Posterior cingulate gyrus (tissue), 11 donors: ENCODE results near the gene CHMP4B.

Experiments used
- DNase-seq, 10 donors: peaks; one replicate each; pipeline versions ENCODE4 v3.0.0 to v3.0.0-alpha.2; 2020 to 2021; ENCODE audit warnings: mixed read lengths in 3 of 10
- intact Hi-C: fragments of 100-400 bp; cut with DNase I; formaldehyde crosslinking; loops from one replicate; pipeline ENCODE4 v1.15.1; 2023

The CHMP4B gene

DNA sequence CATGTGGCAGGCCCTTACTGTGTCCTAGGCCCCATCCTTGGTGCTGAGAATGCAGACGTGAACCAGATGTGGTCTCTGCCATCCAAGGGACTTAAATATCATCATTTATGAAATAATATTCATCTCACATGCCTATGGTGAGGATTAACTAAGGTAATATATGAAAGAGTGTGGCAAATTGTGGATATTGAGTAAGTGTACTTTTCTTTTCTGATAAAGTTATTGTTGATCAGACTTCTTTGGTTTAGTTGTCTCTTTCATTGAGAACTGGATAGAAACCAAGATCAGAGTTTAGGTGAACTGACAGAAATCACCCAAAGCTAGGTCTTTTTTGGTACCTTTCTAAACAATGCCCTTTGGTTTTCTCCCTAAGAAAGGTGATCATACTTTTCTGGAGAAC is 5.0 kb downstream of the CHMP4B start:
- DNase-seq: no peak
- intact Hi-C loops: loop anchor here (10.0 kb wide), 1 partner anchor 81 kb away; the partner anchor contains the start of gene ZNF341

DNA sequence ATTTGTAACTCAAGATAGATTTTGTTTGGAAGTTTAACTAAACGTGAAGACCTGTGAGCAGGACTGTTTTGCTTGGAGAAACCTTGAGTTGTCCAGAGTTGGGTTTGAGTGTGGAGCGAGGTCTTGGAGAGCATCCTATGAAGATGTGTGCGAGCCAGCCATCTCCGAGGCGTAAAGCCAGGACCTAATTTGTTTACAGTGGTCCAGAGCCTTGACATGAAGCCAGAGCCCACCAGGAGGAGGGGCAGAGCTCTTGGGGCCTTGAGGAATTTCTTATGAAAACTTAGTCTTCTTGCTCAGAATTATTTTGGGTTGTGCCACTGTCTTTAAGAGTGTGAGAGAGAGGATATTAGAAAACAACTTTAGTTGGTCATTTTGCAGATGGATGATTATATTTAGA is 6.3 kb downstream of the CHMP4B start:
- no peak for DNase-seq

DNA sequence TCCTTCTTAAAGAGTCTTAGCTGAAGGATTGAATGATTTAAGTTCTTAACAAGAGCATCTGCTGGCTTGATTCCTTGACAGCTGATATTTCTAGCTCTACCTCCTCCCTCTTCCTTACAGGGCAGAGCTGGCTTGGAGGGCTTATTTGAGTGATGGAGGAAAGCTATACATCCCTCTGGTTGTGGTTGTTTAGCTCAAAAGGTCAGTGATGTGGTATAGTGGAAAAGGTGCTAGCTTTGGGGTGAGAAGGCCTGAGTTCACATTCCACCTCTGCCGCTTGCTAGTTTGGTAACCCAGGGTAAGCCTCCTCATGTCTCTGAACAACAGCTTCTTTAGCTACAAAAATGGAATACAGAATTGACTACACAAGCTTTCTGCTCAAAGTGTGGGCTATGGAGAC is 8.3 kb downstream of the CHMP4B start:
- no peak for DNase-seq
- intact Hi-C loops: loop anchor here (10.0 kb wide), 1 partner anchor 85 kb away; the partner anchor contains the start of gene ZNF341

More for the DNA sequence above, 6.3 kb downstream of the CHMP4B start:
- intact Hi-C loops: loop anchor here (10.0 kb wide), 1 partner anchor 83 kb away; the partner anchor contains the start of gene ZNF341

DNA sequence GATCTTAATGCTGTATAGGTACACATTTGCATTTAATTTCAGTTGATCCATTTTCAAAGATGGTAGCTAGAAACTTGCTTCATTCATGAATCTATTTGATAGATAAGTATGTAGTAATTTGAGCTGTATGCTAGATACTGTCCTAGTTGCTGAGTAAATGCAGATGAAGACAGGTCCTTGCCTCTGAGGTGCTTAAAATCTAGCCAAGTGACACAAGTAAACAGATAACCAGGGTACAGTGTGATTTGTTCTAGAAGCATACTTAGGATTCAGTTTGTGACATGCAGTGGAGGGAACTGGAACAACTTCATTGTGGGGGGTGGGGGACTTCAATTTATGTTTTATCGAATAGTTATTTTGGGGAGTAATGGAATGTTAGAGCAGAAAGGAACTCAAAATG is 9.2 kb downstream of the CHMP4B start:
- intact Hi-C loops: no loop called here
- DNase-seq: no peak

DNA sequence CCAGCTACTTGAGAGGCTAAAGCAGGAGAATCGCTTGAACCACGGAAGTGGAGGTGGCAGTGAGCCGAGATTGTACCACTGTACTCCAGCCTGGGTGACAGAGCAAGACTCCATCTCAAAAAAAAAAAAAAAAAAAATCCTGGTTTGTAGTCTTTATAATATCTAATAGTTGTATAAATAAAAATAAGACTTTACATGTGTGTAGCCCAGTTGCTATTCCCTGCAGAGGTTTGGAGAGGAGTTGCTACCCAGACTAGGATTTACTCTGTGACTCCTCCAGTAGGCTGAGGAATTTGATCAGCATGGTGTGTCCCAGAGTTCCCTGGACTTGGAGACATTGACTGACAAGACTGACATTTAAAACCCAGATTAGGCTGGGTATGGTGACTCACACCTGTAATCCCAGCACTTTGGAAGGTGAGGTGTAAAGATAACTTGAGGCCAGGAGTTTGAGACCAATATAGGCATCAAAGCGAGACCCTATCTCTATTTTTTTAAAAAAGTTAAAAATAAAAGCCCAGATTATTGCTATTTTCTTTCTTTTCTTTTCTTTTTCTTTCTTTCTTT is 10.2 kb downstream of the CHMP4B start:
- no peak for DNase-seq
- intact Hi-C loops: no loop called here

DNA sequence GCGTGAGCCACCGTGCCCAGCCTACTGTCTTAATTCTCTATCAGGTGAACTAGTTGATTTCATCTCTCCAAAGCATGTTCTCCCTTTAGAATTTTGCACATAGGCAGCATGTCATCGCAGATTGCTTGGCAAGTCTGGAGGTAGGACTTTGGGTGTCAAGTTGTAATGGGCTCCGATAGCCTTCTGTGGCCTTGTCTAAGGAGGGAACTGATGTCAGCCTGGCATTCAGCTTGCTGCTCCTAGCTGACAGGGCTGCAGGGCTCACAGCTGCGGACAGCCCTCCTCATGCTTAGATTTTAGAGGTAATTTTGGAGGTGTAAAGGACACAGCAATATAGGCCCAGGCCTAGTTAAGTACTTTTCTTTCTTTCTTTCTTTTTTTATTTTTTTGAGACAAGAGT is 11.3 kb downstream of the CHMP4B start:
- no peak for DNase-seq
- intact Hi-C loops: no loop called here

DNA sequence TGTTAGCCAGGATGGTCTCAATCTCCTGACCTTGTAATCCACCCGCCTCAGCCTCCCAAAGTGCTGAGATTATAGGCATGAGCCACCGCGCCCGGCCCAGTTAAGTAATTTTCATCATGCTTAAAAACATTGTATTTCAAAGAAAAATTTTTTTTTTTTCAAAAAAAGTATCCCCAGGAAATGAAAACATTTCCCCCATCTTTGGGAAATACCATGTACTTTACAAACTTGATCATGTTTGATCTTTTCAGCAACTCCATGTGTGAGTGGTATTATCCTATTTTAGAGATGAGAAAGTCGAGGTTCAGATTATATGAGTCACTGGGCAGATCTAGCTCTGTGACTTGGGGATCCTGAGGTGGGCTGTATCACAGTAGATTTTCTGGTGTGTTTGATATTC is 11.8 kb downstream of the CHMP4B start:
- DNase-seq: no peak
- intact Hi-C loops: no loop called here

DNA sequence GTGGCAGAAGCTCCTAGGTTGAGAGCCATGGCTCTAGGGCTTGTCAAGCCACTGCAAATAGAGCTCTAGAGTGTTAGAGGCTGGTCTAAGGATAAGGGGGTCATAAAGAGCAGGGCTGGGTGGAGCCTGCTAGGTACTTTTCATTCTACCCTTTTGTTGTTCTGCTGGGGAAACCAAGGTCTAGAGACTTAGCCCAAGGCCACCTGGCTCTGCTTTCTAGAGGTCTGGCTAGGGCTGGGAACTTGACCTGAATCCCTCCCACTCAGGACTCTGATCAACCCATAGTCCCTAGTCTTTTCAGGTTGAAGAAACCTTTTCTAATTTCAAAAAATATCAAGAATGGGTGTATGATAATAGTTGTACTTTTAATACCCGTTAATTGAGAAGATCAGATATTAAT is 13.7 kb downstream of the CHMP4B start:
- DNase-seq: no peak
- intact Hi-C loops: no loop called here

DNA sequence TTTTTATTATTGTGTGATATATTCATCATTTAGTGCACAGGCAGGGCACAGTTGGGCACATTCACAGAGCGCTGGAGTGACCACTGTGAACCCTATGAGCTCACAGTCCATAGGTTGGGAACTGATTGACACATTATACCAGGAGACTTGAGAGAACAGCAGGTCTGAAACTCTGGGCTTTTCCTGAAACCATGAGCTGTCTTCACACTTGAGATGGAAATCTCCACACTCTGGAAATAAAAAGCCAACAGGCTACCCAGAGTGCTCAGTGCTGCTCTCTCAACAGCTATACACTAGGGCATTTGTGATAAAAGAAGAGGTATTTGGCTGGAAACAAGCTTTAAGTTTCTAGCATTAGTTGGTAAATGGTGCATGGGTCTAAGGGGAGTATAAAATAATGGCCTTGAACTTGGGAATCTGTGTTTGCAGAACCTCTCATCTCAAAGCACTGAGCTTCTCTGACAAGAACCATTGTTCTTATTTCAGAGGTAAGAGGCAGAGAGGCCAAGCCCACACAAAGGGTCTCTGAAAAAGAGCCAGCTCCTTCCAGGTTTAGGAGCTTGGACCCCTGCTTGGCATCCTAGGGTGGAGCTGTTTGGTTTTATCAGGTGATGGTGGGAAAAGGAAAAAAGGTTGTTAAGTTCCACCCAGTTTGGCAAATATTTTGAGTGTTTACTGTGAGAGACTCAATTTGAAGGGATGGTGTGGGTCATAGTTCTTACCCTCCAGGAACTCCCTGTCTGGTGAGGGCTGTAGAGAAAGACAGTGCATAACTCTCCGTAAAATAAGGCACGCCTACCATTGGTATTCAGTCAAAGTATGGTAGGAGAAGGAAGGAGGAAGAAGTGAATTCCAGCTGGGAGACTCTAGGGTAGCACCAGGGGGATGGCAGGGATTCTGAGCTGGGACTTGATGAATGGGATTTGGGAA is 14.5 kb downstream of the CHMP4B start:
- no peak for DNase-seq
- intact Hi-C loops: no loop called here

DNA sequence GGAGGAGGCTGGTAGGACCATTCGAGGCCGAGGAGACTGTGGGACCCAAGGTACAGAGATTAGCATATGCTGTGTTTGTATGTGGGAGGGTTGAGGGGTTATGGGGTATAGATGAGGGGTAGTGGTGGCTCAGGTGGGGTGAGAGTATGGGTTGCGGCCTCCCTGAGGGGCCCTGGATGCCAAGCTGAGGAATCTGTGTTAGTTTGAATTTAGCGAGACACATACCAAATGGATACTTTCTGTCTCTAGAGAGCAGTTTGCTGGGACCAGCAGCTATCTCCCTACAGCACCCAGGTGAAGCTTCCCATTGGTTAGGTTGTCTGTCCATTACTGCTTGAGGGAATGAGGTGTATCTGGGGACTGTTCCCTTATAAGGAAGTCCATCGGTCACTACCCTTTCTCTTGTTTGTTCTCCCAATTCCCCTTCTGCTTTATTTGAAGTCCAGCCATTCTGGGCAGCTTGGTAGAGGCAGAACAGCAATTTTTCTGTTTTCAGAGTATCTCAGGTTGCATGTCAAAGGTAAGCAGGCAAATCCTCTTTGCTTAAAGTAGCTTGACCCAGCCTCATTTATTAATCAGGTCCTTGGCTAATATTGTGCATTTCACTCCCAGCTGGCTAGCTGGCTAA is 15.2 kb downstream of the CHMP4B start:
- intact Hi-C loops: no loop called here
- DNase-seq: no peak

DNA sequence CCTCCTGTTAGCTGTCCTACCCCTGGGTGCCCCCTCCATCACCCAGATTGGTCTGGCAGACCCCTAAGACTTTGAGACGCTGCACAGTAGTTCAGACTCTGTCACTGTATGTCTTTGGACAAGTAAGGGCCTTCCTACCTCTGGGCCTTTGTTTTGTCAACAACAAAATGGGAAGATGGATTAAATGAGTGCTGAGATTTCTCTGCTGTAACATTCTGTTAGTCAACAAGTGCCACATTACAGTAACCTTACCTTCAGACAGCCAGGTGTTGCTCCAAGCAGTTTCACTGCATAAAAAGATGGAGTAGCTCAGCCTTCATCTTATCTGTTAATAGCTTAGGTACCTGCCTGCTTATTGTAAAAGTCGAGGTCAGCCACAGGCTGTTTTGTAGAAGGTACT is 16.0 kb downstream of the CHMP4B start:
- intact Hi-C loops: no loop called here

DNA sequence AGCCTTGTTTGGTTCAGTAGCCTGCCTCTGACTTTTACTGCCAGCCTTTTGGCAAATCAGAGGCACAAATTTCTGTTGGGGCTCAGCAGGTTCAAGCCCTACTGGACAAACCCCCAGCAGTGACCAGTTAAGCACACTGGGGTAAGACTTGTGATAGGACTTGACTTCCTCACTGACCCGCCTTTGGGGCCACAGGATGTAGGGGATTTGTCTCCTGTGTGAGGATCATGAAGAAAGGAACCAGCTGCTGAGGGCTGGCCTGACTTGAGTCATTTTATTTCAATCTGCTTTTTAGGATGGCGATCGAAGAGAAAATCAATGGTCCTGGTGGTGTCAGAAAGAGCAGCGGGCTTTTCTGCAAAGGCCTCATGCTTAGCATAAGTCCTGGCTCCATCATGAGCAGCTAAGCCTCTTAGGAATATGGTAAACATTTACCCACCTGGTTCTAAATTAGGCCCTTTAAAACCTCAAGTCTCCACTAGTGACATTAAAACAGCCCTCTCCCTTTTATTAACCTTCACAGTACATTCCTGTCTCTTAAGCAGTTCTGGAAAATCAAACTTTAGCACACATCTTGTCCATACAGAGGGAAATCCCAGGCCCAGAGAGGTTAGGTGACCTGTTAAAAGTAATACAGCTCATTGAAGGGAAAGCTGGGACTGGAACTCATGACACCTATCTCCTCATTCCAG is 16.6 kb downstream of the CHMP4B start:
- intact Hi-C loops: no loop called here
- no peak for DNase-seq

More for the DNA sequence above, 16.0 kb downstream of the CHMP4B start:
- DNase-seq: no peak

DNA sequence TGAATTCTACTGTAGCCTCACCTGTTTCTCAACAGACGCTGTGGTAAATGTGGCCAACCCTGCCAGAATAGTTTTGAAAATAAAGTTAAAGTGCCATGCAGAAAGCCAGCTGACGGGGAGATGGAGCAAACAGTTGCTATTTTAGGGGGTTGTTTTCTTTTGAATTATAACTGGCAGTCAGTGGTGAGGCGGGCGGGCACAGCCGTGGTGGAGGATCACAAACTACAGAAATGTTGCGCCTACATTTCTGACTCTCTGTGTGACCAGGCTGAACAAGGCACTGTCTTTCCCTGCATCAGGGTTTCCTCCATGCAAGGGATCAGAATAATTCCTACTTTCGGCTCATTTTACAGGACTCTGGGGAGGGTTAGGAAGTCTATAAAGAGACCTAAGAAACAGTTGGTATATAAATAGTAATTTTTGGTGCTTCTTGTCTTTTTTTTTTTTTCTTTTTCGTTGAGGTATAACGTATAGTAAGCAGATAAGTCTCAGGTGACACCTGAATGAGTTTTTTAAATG is 17.2 kb downstream of the CHMP4B start:
- DNase-seq: no peak
- intact Hi-C loops: no loop called here

DNA sequence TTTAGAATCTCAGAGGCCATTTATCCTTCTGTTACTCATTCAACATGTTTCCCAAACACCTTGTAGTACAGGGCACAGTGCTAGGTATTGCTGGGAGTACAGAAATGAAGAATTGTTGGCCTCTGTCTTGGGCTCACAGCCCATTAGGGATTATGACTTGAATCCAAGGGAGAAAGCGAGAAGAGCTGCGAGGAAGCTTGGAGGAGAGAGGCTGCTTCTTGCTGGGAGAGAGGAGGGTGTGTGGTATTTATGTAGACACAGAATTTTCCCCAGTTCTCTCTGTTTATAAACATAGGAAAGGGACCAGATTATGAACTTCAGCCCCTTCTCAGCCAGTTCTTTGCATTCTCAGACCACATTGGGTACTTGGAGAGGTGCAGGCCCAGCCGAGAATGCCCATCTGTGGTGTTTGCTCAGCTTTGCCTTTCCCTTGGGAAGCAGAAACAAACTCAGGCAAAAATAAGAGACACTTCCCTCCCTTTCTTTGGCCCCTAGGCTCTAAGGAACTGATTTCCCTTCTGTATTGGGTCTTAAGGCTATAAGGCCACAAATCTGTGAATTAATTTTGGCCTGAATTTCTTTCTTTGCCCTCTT is 17.9 kb downstream of the CHMP4B start:
- DNase-seq: no peak
- intact Hi-C loops: no loop called here

DNA sequence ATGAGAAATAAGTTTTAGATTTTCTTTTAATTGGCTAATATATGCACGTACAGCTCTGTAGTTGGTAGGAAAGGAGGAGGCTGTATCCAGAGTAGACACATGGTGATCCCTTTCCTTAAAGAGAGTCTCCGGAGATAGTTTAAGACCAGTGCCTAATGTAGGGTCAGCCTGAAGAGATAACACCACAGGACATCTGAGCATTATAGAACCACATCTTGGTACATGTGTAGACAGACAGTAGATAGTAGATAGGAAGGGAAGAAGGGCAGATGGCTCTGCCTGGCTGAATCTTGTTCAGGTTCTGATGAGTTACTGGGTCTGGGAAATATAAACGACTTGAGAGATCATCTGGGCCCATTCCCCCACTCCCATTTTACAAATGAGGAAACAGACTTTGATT is 18.5 kb downstream of the CHMP4B start:
- intact Hi-C loops: no loop called here
- no peak for DNase-seq

DNA sequence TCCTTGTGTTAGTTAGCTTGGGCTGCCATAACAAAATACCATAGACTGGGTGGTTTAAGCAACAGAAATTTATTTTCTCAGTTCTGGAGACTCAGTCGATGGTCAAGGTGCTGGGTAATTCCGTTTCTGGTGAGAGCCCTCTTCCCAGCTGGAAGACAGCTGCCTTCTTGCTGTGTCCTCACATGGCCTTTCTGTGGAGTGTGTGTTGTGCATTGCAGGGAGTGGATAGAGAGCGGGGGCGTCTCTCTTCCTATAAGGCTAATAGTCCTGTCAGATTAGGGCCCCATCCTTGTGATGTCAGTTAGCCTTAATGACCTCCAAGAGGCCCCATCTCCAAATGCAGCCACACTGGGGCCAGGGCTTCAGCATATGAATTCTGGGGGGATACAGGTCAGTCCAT is 19.2 kb downstream of the CHMP4B start:
- intact Hi-C loops: no loop called here
- DNase-seq: no peak

DNA sequence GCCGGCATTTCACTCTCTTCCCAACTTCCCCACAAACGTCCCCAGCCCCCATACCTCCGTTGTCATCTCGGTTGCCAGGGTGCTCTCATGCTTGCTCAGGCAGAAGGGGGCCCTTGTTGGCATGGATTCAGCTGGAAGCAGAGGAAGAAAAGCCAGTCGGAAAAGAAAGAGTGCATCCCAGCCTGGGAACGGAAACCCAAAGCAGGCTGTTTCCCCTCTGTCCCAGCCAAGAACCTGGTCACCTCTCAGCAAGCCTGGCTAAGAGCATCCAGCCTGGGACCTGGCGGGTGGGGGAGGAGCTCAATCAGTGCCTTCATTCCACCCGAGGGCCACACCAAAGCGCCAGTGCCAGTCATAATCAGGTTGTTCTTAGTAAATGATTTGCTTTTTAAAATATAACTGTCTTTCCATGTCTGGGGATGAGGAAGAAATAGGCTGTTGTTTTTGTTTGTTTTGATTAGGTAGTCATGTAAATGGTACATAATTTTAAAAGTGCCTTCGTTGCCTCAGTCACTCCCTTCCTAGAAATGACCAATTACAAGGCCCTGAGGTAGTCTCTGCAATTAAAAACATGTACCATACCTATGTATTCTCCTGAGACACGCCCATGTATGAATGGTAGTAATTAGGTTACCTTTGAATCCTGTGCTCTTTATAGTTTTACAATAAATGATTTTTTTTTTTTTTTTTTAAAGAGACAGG is 21.1 kb downstream of the CHMP4B start:
- DNase-seq: peak in 6 of 10 donors; percentile 18 to 83 (median 32)
- intact Hi-C loops: no loop called here

DNA sequence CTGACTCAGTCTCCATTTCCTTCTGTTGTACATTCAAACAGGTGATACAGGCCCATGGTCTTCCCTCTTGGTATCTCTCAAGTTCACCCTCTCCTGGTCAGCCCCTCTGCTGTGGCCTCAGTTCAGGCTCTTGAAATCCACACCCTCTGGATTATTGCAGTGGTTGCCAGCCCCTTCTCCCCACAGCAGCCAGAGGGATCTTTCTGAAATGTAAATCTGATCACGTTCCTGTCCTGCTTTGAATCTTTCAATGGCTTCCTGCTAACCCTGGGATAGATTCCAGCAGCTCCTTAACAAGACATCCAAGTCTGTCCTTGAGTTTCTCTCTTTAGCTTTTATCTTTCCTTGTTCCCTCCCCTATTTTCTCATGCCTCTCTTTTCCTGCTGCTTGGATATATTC is 22.2 kb downstream of the CHMP4B start:
- intact Hi-C loops: no loop called here
- no peak for DNase-seq

DNA sequence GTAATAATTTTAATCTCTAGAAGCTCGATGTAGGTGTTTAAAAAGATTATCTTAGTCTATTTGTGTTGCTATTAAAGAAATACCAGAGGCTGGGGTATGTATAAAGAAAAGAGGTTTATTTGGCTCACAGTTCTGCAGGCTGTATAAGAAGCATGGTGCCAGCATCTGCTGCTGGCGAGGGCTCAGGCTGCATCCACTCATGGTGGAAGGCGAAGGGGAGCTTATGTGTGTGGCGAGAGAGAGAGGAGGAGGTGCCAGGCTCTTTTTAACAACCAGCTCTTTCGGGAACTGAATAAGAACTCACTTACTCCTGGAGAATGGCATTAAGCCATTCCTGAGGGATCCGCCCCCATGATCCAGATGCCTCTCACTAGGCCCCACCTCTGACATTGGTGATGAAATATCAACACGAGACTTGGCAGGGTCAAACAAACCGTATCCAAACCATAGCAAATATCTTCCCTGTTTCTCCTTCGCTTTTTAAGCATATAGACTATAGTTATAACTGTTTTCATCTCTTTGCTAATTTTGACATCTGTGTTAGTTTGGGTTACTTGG is 24.5 kb downstream of the CHMP4B start:
- intact Hi-C loops: no loop called here
- peak in 1 of 10 donors; percentile 83 for DNase-seq
